Right renal pelvis (tissue), 4 donors: Measurements from ENCODE around the gene DCDC2. TPM values are rescaled to one million over a fixed set of nuclear protein-coding genes. Genes with fewer than 3 reads are reported as not detected.
A peak's percentile ranks its signal among the peaks of the same experiment; 100 is the strongest.
"Not testable (repeated sequence)": the region's sequence is repeated elsewhere in the genome, so short reads cannot be mapped to it uniquely, and the experiment has no call there.

ENCODE experiments used
- DNase-seq, 4 donors: peaks; one replicate each; pipeline ENCODE4 v3.0.0-alpha.2; 2013; ENCODE audit warnings: low read depth in 4 of 4, low spot score in 3 of 4, missing footprints in 1 of 4
- polyA plus RNA-seq, 4 donors: library from polyadenylated mRNA; unstranded; fragments of 120-200 nt; gene quantifications; one replicate each; pipeline ENCODE4 v1.2.1, GENCODE V29; 2013; ENCODE audit not compliant: insufficient read length in 4 of 4

The DCDC2 gene
- polyA plus RNA-seq, 4 donors: 93.1 to 146 (median 135) TPM

DNA sequence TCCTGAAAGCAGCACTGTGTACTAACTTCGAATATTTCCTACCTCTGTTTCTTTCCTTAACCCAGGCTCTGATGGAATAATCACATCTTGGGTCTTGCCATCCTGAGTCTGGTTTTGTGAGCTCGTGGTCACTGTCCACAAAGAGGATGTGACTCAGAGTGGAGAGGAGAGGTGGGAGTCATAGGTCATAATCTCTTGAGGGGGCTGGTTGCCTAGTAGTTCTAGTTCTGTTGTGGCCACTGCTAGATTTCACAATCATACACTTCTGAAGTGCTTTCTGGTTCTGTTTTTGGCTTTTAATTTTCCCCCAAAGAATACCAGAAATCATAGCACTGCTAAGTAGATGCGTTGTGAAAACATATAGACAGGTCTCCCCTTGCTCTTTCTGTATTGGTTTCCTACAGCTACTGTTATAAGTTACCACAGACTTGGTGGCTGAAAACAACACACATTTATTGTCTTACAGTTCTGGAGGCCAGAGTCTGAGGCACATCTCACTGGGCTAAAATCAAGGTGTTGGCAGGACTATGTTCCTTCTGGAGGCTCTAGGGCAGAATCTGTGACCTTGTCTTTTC, 129.1 kb downstream of the DCDC2 start:
- no peak for DNase-seq

GRCh38 chr6:24228123-24228522, 129.7 kb downstream of the DCDC2 start:
- no peak for DNase-seq

DNA sequence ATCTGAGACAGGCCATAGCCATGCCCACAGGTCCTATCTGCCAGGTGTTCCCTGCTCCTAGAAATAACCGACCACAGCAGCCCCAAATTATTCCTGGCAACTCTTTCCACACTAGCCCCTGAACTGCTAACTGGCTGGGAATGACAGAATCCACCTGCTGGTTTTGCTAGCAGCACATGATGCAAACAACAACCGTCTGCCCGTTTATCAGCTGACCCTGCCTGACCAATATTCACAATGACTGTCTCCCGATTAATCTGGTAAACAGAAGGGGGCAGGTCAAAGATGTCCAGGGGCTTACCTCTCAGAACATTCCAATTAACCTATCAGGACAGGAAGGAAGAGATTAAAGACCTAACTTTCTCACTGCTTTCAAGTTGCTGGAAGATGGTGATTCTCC, 130.3 kb downstream of the DCDC2 start:
- DNase-seq: peak in 2 of 4 donors; percentile 11 to 35

- DNase-seq: peak in 1 of 4 donors; percentile 27
Measured at GRCh38 chr6:24226541-24226940, 131.3 kb downstream of the DCDC2 start.

- no peak for DNase-seq
Measured at GRCh38 chr6:24225838-24226237, 132.0 kb downstream of the DCDC2 start.

DNA sequence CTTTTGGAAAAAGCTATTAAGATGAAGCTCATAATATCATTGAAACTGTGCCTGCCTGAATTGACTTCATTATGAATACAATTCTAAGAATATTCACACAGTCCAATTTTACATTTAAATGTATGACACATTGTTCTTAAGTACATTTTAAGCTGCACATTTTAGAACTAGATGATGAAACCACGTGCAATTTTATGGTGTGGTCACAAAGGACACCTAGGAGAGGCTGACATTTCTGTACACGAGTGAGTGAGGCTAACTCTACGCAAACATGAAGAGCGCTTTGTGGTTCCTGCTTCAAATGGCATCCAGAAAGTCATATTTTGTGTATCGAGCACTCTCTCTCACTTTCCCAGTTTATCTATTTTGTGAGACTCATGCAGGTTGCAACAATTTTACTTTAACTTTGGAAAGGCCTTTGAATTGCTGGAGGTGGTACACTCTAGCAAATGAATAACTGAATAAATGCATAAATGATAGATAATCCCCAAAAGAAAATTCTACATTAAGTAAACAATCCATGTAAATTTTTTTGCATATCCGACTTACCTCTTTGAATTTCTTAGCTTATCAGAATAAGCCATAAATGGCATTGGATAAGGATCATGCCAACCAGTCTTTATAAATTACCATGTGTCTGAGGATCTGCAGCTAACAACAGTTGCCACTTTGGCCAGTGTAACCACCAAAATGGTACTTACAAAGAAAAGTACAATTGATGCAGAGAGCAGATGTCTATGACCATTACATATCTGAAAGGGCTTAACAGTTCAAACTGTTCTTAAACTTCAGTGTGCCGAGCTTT, 134.5 kb downstream of the DCDC2 start:
- no peak for DNase-seq

DNA sequence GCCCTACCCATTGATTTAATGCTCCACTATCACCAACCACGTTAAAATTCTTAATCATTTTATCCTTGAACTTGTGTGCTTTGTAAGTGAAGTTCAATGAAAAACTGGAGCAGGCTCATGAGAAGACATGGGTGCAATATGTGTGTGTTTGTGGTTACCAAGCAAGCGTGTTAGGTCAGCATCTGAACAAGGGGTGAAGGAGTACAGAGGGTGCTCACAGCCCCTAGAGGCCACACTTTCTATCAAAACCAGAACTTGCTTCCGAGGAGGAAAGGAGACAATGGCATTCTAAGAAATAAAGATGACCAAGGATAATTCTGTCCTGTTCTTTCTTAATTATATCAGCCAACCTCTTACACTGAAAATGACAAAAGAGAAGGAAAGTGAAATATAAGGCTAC, 138.2 kb downstream of the DCDC2 start:
- no peak for DNase-seq

DNA sequence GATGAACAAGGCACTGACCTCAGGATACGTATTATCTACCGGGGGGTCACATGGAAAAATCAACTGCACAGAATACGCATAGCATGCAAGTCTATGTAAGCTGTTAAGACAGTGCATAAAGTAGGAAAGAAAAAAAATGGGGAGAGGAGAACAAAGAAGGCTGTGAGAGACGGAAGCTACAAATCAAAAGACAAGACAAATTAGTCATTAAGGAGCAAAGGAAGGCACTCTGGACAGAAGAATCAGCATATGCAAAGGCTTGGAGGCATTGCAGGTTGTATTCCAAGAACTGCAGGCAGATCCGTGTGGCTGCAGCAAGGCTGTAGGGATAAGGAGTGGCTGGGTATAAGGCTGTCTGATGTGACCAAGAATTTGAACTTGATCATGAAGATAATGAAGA, 142.9 kb downstream of the DCDC2 start:
- no peak for DNase-seq

DNA sequence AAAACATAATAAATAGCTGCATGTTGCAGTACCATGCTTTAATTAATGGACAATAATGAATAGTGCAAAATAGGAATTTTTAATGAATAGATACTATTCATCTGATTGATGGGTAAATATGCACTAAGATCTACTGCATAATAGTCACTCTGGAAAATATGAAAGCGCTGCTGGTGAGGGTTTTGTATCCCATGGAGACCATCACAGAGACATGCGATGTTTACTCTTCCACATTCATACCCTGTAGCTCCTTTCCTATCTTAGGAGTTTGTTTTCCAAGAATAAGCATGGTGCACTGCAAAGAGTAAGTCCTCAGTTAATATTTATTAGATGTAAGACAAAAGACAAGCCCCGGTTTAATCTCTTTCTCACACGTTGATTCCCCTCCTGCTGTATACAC, 150.4 kb downstream of the DCDC2 start:
- no peak for DNase-seq

GRCh38 chr6:24205020-24205492, 152.8 kb downstream of the DCDC2 start:
- DNase-seq: peak in 3 of 4 donors; percentile 30 to 58 (median 38)

DNA sequence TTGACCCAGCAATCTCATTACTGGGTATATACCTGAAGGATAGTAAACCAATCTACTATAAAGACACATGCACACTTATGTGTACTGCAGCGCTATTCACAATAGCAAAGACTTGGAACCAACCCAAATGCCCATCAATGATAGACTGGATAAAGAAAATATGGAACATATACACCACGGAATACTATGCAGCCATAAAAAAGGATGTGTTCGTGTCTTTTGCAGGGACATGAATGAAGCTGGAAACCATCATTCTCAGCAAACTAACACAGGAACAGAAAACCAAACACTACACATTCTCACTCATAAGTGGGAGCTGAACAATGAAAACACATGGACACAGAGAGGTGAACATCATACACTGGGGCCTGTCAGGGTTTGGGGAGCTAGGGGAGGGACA, 153.7 kb downstream of the DCDC2 start:
- DNase-seq: not testable (repeated sequence)

- DNase-seq: no peak
Measured at GRCh38 chr6:24197892-24198291, 160.0 kb downstream of the DCDC2 start.

GRCh38 chr6:24195836-24196597, 161.8 kb downstream of the DCDC2 start:
- DNase-seq: no peak

GRCh38 chr6:24194978-24195700, 162.7 kb downstream of the DCDC2 start:
- no peak for DNase-seq

DNA sequence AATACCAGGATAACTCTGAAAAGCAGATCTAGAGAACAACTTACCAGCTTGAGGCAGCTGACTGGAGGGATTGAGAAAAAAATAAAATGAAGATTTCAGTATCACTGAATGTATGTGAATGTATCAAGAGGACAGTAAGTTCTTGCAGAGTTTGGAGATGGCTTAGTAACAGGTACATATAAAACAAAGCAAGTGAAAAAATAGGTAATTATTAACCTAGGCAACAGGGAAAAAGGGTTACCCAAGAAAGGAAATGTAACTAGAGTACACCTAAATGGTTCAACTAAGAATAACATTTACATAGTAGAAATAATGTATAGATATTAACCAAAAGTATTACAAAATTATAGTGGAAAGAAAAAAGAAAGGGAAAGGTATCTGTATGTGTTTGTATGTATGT, 164.5 kb downstream of the DCDC2 start:
- no peak for DNase-seq

GRCh38 chr6:24191346-24191745, 166.5 kb downstream of the DCDC2 start:
- DNase-seq: no peak

DNA sequence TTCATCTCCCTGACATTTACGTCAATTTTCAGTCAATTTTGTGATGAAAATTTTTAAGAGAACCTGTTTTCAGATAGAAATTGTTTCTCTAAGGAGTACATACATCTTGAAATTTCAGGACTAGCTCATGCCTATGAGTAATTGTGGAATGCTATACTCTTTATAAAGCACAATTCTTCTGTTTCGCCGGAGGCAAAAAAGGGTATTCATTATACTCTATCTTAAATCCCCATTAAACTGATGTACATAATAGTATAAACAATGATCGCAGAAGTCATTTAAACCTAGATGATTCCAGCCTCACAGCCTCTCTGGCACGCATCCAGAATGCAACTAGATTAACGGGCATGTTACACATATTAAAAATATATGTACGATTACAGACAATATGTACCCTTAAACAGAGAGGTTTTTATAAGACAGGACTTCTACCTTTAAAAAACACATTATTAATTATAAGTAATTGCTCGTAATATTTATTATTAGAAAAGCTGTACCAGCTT, 169.2 kb downstream of the DCDC2 start:
- DNase-seq: no peak

DNA sequence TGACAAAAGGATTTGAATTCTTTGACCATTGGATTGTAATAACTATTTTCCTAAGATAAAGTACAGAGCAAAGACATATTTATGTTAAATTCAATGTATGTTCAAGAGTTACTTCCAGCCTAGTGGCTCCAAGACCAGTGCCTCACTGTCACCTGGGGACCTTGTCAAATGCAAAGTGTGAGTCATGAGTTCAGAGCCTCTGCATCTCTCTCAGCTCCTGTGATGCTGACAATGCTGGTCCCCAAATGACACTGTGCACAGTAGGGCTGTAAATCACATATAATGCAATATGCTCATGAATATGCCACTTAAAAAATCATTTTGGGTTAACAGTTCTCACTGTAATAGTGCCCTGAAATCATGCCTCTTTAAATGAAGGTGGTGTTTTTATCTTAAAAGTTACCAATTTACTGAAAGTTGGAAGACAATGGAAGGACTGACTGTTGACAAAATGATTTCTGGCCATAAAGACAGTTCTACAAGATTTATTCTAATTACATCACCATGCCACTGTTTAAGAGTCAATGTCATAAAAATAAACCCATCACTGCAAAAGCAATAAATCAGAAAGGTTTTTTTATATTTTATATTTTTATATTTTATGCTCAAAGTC, 169.8 kb downstream of the DCDC2 start:
- no peak for DNase-seq

DNA sequence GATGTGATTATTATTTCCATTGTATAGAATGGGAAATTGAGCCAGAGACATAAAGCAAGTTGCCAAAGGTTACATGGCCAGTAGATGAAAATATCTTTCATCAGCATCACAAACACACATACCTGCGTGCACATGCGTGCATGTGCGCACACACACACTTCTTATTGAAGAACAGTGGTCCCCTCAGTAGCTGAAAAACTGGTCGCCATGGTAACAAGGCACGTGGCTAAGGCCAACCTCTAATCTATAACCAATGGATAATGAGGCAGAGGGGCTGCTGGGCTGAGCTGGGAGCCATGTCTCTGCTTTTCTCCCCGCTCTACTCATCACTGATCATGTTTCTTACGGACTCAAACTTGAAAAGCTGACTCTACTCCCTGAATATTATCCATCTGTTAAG, 171.5 kb downstream of the DCDC2 start:
- no peak for DNase-seq

GRCh38 chr6:24183584-24183983, 174.3 kb downstream of the DCDC2 start:
- no peak for DNase-seq
